H1 (cell line): ENCODE data around the gene ATP13A2. TPM values are rescaled to one million over a fixed set of nuclear protein-coding genes. Genes with fewer than 3 reads are reported as not detected.
"Not testable (repeated sequence)": the region's sequence is repeated elsewhere in the genome, so short reads cannot be mapped to it uniquely, and the experiment has no call there.

ENCODE experiments used
- CTCF ChIA-PET: fragments of 300-600 bp; sonication (Branson Sonifier 250); formaldehyde crosslinking; loops from one replicate; lab custom pipeline; 2021; ENCODE audit not compliant: partially characterized antibody; lab: Charles Lee
- POLR2A ChIA-PET: fragments of 300-600 bp; sonication (Branson Sonifier 250); formaldehyde crosslinking; loops from one replicate; lab custom pipeline; 2021; ENCODE audit warnings: inconsistent platforms; ENCODE audit not compliant: partially characterized antibody; lab: Charles Lee
- DNase-seq, 2 experiments: peaks; one replicate each; pipeline versions ENCODE4 v3.0.0 to v3.0.0-alpha.2; 2010 to 2022; ENCODE audit warnings: low spot score in 2 of 2, low read depth in 1 of 2, mixed read lengths in 1 of 2
- FAIRE-seq: peaks from 2 replicates; lab custom pipeline; 2011; peaks lifted over from hg19 to GRCh38; lab: Jason Lieb, UNC
- H2AFZ ChIP-seq: 2 replicates; pipeline ENCODE4 v1.8.1; 2012; ENCODE audit warnings: low read length, inconsistent platforms
- H2AK5ac ChIP-seq: 2 replicates; pipeline ENCODE4 v1.6.1; 2013; ENCODE audit warnings: low read depth, low read length
- H2BK120ac ChIP-seq: replicated peaks from 2 replicates; pipeline ENCODE3; 2013; ENCODE audit warnings: low read depth, low read length, inconsistent platforms
- H2BK12ac ChIP-seq: 2 replicates; pipeline ENCODE4 v1.6.1; 2013; ENCODE audit warnings: low read depth, low read length
- H2BK15ac ChIP-seq: 2 replicates; pipeline ENCODE4 v1.6.1; 2013; ENCODE audit warnings: low read length
- H2BK20ac ChIP-seq: 2 replicates; pipeline ENCODE4 v1.6.1; 2013; ENCODE audit warnings: low read length
- H2BK5ac ChIP-seq: 2 replicates; pipeline ENCODE4 v1.6.1; 2013; ENCODE audit warnings: low read depth, low read length
- H3K14ac ChIP-seq: 2 replicates; pipeline ENCODE4 v1.6.1; 2013; ENCODE audit warnings: inconsistent platforms; ENCODE audit not compliant: insufficient read length
- H3K18ac ChIP-seq: 2 replicates; pipeline ENCODE4 v1.6.1; 2013; ENCODE audit warnings: low read length; ENCODE audit errors: extremely low read depth
- H3K23ac ChIP-seq: 2 replicates; pipeline ENCODE4 v1.6.1; 2013; ENCODE audit warnings: inconsistent platforms; ENCODE audit not compliant: insufficient read length
- H3K23me2 ChIP-seq: 2 replicates; pipeline ENCODE4 v1.6.1; 2013; ENCODE audit warnings: low read depth, low read length
- H3K27ac ChIP-seq: 2 replicates; pipeline ENCODE4 v1.6.1; 2011; ENCODE audit warnings: low read depth, low read length, inconsistent platforms
- H3K27me3 ChIP-seq, 4 experiments: replicated peaks in 1 of 4; 1 replicate in 1 of 4; 2 replicates in 3 of 4; pipeline versions ENCODE4 v1.6.1 to v1.8.1; 2011 to 2013; ENCODE audit warnings: low read length in 3 of 4, mild to moderate bottlenecking in 3 of 4, inconsistent platforms in 2 of 4, mixed read lengths in 2 of 4, moderate library complexity in 1 of 4; ENCODE audit not compliant: control insufficient read depth in 3 of 4, insufficient read depth in 3 of 4; ENCODE audit errors: extremely low read depth in 1 of 4
- H3K36me3 ChIP-seq, 4 experiments: 2 replicates each; pipeline versions ENCODE4 v1.6.1 to v1.8.1; 2011 to 2013; ENCODE audit warnings: mild to moderate bottlenecking in 4 of 4, low read length in 3 of 4, moderate library complexity in 2 of 4, control low read depth in 1 of 4, inconsistent platforms in 1 of 4; ENCODE audit not compliant: insufficient read depth in 4 of 4, control insufficient read depth in 2 of 4
- H3K4ac ChIP-seq: replicated peaks from 2 replicates; pipeline ENCODE3; 2013; ENCODE audit warnings: low read length, low read depth, mixed read lengths, inconsistent platforms; ENCODE audit not compliant: insufficient read length
- H3K4me1 ChIP-seq, 4 experiments: replicated peaks in 1 of 4; 1 replicate in 1 of 4; 2 replicates in 3 of 4; pipeline versions ENCODE4 v1.6.1 to v1.8.1; 2011 to 2013; ENCODE audit warnings: low read length in 3 of 4, inconsistent platforms in 2 of 4, mixed read lengths in 1 of 4; ENCODE audit not compliant: insufficient read depth in 4 of 4, control insufficient read depth in 3 of 4
- H3K4me2 ChIP-seq, 2 experiments: 2 replicates each; pipeline versions ENCODE4 v1.6.1 to v1.8.1; 2011 to 2013; ENCODE audit warnings: low read depth in 2 of 2, low read length in 2 of 2, control low read depth in 1 of 2, inconsistent platforms in 1 of 2, mild to moderate bottlenecking in 1 of 2; ENCODE audit not compliant: insufficient read depth in 1 of 2
- H3K4me3 ChIP-seq, 4 experiments: fragments of 200-600, 300-600 bp in 1 of 4; sonication (generic), shearing (Covaris generic), sonication (Bioruptor Twin) in 1 of 4; 2 replicates each; pipeline versions ENCODE4 v1.5.1 to v1.8.1; 2011 to 2016; ENCODE audit warnings: low read length in 4 of 4, low read depth in 3 of 4, control low read depth in 2 of 4, inconsistent platforms in 2 of 4, mild to moderate bottlenecking in 2 of 4, mixed read lengths in 1 of 4, moderate library complexity in 1 of 4; ENCODE audit not compliant: insufficient read depth in 2 of 4; ENCODE audit errors: extremely low read depth in 1 of 4
- H3K56ac ChIP-seq: replicated peaks from 2 replicates; pipeline ENCODE3; 2013; ENCODE audit warnings: low read depth, mild to moderate bottlenecking, mixed read lengths, low read length, inconsistent platforms; ENCODE audit not compliant: insufficient read length
- H3K79me1 ChIP-seq: 2 replicates; pipeline ENCODE4 v1.6.1; 2013; ENCODE audit warnings: low read depth, low read length, control low read depth
- H3K79me2 ChIP-seq, 2 experiments: 2 replicates each; pipeline versions ENCODE4 v1.6.1 to v1.8.1; 2012 to 2013; ENCODE audit warnings: low read length in 2 of 2, mild to moderate bottlenecking in 2 of 2, inconsistent platforms in 1 of 2; ENCODE audit not compliant: insufficient read depth in 2 of 2, control insufficient read depth in 1 of 2
- H3K9ac ChIP-seq, 4 experiments: replicated peaks in 1 of 4; 1 replicate in 1 of 4; 2 replicates in 3 of 4; pipeline versions ENCODE4 v1.6.1 to v1.8.1; 2011 to 2013; ENCODE audit warnings: low read depth in 3 of 4, low read length in 3 of 4, control low read depth in 2 of 4, mild to moderate bottlenecking in 2 of 4, moderate library complexity in 2 of 4, inconsistent platforms in 1 of 4; ENCODE audit errors: extremely low read depth in 1 of 4
- H3K9me3 ChIP-seq, 2 experiments: 2 replicates each; pipeline versions ENCODE4 v1.6.1 to v1.8.1; 2012 to 2013; ENCODE audit warnings: mild to moderate bottlenecking in 2 of 2, moderate library complexity in 2 of 2, control low read depth in 1 of 2, inconsistent platforms in 1 of 2, low read depth in 1 of 2, low read length in 1 of 2, mixed read lengths in 1 of 2; ENCODE audit not compliant: insufficient read depth in 2 of 2
- H4K20me1 ChIP-seq, 2 experiments: replicated peaks in 1 of 2; 2 replicates each; pipeline versions ENCODE3 to v1.8.1; 2011 to 2013; ENCODE audit warnings: inconsistent platforms in 2 of 2, low read length in 2 of 2, mild to moderate bottlenecking in 1 of 2; ENCODE audit not compliant: insufficient read depth in 2 of 2, control insufficient read depth in 1 of 2
- H4K5ac ChIP-seq: 2 replicates; pipeline ENCODE4 v1.6.1; 2013; ENCODE audit warnings: low read length, low read depth, mixed read lengths, inconsistent platforms; ENCODE audit not compliant: insufficient read length
- H4K8ac ChIP-seq: 2 replicates; pipeline ENCODE4 v1.8.0; 2013; ENCODE audit warnings: mild to moderate bottlenecking, moderate library complexity, low read length, inconsistent platforms; ENCODE audit not compliant: insufficient read depth; ENCODE audit errors: extremely low read depth
- H4K91ac ChIP-seq: replicated peaks from 2 replicates; pipeline ENCODE3; 2013; ENCODE audit warnings: low read length, mixed read lengths, inconsistent platforms; ENCODE audit not compliant: insufficient read length
- WGBS, 2 experiments: shearing (Covaris generic) in 1 of 2; methylation state at CpG; one replicate each; pipeline versions ENCODE4 v1.1.6 to v1.1.7; 2013 to 2015; ENCODE audit warnings: low lambda C conversion rate in 2 of 2, mixed read lengths in 2 of 2, inconsistent platforms in 1 of 2, low coverage in 1 of 2, missing lambda C conversion rate in 1 of 2; ENCODE audit not compliant: insufficient replicate concordance in 2 of 2, insufficient coverage in 1 of 2, insufficient read length in 1 of 2; ENCODE audit errors: extremely low coverage in 1 of 2, missing lambda C conversion rate in 1 of 2; 5-methylcytosine and 5-hydroxymethylcytosine counted together
- polyA plus RNA-seq, 7 experiments: library from polyadenylated mRNA; depleted of rRNA in 3 of 7; stranded (reverse) in 5 of 7; unstranded in 2 of 7; fragments of >200 nt in 5 of 7; fragments of 200-250 nt in 2 of 7; gene quantifications; 1 replicate in 5 of 7; 2 replicates in 1 of 7; 4 replicates in 1 of 7; pipeline versions ENCODE4 v1.2.1 to v1.2.3, GENCODE V29; 2011 to 2013; ENCODE audit warnings: missing spikeins in 2 of 7, mixed read lengths in 2 of 7
- total RNA-seq: library from RNA; stranded (reverse); fragmentation: NEBNext Ultra II Directional; extraction: Animal tissue kit (Norgen Biotek cat#: 25700); gene quantifications from 2 replicates; pipeline ENCODE4 v1.2.1, GENCODE V29; 2021

The ATP13A2 gene
- total and polyA plus RNA-seq, 2 of the 8 experiments (the other 6 are each of a cell fraction or from before 2014, with no cell fraction given), result 82.1 to 83.6 TPM

DNA sequence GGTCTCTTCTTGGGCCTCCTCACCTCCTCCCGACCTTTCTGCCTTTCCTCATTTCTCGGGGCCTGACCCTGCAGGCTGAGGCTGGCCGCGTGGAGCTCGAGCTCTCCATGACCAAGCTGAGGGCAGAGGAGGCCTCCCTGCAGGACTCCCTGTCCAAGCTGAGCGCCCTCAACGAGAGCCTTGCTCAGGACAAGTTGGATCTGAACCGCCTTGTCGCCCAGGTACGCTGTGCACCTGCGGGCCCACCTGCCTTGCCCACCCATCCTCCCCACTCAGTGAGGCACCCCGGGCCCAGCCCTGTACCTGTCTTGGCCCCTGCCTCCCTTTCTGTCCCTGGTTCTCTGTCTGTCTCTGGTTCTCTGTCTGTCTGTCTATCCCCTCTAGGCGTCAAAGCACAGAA lies 65.5 kb downstream of the ATP13A2 start:
- not testable (repeated sequence) for H3K23ac ChIP-seq, H4K8ac ChIP-seq, H3K27me3 ChIP-seq, H3K4me2 ChIP-seq, H3K23me2 ChIP-seq, H3K18ac ChIP-seq, H3K79me2 ChIP-seq, H4K20me1 ChIP-seq, H3K14ac ChIP-seq, H3K9ac ChIP-seq, DNase-seq, H3K79me1 ChIP-seq, FAIRE-seq, H2AK5ac ChIP-seq, H4K91ac ChIP-seq, H3K4me3 ChIP-seq, H2BK15ac ChIP-seq, H2BK12ac ChIP-seq, H3K9me3 ChIP-seq, H2BK20ac ChIP-seq, H3K56ac ChIP-seq, H2AFZ ChIP-seq, H3K4ac ChIP-seq, H3K4me1 ChIP-seq, H2BK5ac ChIP-seq, H4K5ac ChIP-seq, H2BK120ac ChIP-seq, H3K27ac ChIP-seq
- peaks cover 2 to 27% (median 13%) of the 10 kb centered on the region in 4 experiments; a peak in 6 of 8 replicates for H3K36me3 ChIP-seq
- WGBS, 2 experiments, result 93% methylated on average over 7 of the region's 13 CpGs; no CpG with 5 or more reads in 1 of the 2 experiments
- ChIA-PET CTCF (interaction anchor here (1.2 to 8.9 kb wide), 10 partner anchors 9 to 326 kb away, joined by 3 to 155 read pairs (median 5); partner anchors contain the start of gene CROCC), POLR2A (interaction anchor here (1.4 kb wide), 1 partner anchor 46 kb away, joined by 6 read pairs; no protein-coding TSS in a partner anchor)

GRCh38 chr1:16945512-16945911 lies 66.2 kb downstream of the ATP13A2 start:
- WGBS, 2 experiments, result 95% methylated on average over 2 of the region's 9 CpGs; no CpG with 5 or more reads in 1 of the 2 experiments
- not testable (repeated sequence) for H4K8ac ChIP-seq, H3K23me2 ChIP-seq, H3K9ac ChIP-seq, H2BK120ac ChIP-seq, H4K91ac ChIP-seq, H2AFZ ChIP-seq, H3K9me3 ChIP-seq, H3K18ac ChIP-seq, H3K14ac ChIP-seq, H3K23ac ChIP-seq, H3K4me1 ChIP-seq, H4K20me1 ChIP-seq, H3K79me2 ChIP-seq, H2BK15ac ChIP-seq, DNase-seq, H3K4ac ChIP-seq, FAIRE-seq, H3K79me1 ChIP-seq, H3K4me3 ChIP-seq, H2AK5ac ChIP-seq, H3K27ac ChIP-seq, H2BK20ac ChIP-seq, H2BK5ac ChIP-seq, H3K4me2 ChIP-seq, H2BK12ac ChIP-seq, H3K56ac ChIP-seq, H3K27me3 ChIP-seq, H4K5ac ChIP-seq
- POLR2A ChIA-PET, result interaction anchor here (1.2 kb wide), 1 partner anchor 25 kb away, joined by 3 read pairs; no protein-coding TSS in a partner anchor
- H3K36me3 ChIP-seq, result peaks cover 2 to 27% (median 13%) of the 10 kb centered on the region in 4 experiments; a peak in 6 of 8 replicates
- CTCF ChIA-PET, result interaction anchor here (1.2 to 8.9 kb wide), 7 partner anchors 9 to 325 kb away, joined by 3 to 155 read pairs (median 6); partner anchors contain the start of gene CROCC
